CD4-positive, alpha-beta T cell treated with Interleukin-17A for 4 hours (primary cell): Measurements from ENCODE around the gene CDX2.
"Not testable (repeated sequence)": the region's sequence is repeated elsewhere in the genome, so short reads cannot be mapped to it uniquely, and the experiment has no call there.

Source experiments
- DNase-seq: peaks from one replicate; pipeline ENCODE4 v3.0.0-alpha.2; 2020; ENCODE audit warnings: mixed read lengths

CDX2 gene

GRCh38 chr13:27964741-27965323, 4.3 kb downstream of the CDX2 start:
- DNase-seq = no peak

GRCh38 chr13:27964206-27964605, 4.9 kb downstream of the CDX2 start:
- not testable (repeated sequence) for DNase-seq

DNA sequence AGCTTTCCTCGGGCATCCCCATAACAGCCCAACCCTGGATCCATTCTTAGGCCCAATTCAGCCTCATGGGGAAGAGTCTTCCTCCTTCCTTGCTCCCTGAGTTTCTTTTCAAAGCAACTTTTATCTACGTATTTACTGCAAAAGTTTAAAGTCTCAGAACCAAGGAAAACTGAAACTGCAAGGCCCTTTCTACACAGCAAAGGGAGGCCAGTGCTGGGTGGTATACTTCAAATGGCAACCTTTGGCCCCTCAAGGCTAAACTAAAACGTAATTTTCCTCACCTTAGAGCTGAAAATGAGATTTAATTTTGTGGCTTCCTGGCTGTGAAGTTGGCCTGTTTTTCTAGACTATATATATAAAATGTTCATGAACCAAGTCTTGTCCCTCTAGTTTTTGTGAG, 5.6 kb downstream of the CDX2 start:
- no peak for DNase-seq

- no peak for DNase-seq
Measured at GRCh38 chr13:27962982-27963381, 6.1 kb downstream of the CDX2 start.

GRCh38 chr13:27962128-27962841, 6.8 kb downstream of the CDX2 start:
- no peak for DNase-seq

- no peak for DNase-seq
Measured at GRCh38 chr13:27961227-27962085, 7.7 kb downstream of the CDX2 start.

DNA sequence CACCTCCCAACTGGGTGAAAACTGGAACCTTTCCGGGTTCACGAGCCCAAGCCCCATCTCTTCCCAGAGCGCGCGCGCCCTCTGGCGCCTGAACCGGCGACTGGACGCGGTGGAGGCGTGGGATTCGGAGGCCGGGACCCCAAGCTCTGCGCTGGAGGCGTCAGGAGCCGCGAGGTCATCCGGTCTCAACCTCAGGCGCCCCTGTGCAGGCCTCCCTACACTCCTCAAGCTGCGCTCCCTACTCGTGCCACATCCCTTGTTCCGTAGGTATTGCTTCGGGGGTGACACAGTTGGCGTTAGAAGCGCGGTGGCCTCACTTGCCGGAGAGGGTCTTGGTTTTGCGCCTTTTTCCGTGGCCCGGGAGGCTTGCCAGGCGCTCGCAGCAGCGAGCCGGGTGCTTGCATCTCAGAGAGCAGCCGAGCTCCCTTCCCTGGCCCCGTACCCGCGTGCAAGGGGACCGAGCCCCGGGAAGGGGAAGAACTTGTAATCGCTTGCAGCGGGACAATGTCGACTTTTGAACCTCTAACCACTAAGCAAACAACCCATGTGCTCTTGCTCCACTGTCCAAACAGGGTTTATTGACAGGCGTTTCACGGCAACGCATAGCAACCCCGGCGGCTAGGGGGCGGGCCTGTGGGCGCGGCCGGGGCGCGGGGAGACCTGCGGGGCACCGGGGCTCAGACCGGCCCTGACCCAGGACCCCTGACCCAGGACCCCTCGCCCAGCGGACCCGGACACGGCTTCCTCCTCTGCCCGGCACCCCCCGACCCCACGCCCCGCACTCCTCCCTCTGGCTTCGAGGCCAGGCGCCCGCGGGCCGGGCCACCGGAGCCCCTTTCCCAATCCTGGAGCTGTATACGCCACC, 8.5 kb downstream of the CDX2 start:
- no peak for DNase-seq

GRCh38 chr13:27959976-27960361, 9.1 kb downstream of the CDX2 start:
- no peak for DNase-seq

GRCh38 chr13:27956576-27957300, 12.4 kb downstream of the CDX2 start:
- DNase-seq = no peak

DNA sequence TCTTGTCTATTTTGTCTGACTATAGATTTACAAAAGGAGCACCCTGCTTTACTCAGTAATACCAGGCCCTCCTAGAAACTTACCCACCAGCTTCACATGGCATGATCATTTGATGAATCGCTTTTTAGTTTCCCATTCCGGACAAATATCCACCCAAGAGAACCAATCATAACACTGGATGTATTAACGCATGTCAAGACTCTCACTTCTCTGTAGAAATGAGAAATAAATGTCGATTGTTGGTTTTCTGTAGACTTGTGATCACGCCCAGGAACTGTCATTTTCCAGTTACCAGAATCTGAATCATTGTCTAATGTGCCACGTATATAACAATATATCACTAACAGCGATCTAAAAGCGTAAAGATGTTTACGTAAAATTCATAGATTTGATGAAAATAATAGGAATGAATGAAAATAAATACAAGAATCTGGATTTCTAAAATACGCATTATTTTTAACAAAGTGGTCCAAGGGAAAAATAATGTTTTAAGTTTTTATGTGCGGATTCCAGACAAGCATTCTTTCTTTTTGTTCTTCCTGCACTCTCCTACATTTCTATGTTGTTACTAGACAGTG, 14.0 kb downstream of the CDX2 start:
- no peak for DNase-seq

GRCh38 chr13:27954406-27954851, 14.7 kb downstream of the CDX2 start:
- no peak for DNase-seq

DNA sequence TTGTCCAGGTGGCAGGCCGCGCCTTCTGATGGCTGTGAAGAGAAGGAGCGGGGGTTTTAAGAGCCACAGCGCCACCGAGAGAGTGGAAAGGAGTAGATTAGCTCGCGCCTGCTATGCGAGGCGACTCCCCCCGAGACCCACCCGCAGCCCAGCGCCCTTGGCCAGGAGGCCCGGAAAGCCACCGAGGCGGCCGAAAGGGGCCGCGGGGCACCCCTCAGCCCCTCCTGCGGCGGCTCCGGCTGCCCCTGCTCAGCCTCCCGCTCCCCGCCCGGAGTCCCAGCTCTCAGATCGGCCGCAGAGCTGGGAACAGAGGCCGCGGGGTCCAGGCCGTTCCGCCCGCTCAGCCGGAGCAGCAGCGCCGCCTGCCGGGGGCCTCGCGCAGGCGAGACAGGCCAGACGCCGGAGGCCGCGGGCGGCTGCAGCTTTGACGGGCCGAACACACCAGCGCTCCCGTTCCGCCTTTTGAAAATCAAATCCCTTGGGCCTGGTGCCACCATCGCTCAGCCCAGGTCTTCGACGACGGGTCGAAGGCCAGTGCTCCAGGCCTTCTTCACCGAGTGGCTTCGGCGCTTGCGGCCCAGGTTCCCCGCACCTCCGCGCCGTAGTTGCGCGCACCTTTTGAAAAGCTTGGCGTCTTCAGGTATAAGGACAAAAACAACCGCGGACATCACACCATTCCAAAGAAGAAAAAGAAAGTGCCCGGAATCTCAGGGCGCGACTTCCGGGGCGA, 15.3 kb downstream of the CDX2 start:
- peak; percentile 59 for DNase-seq

DNA sequence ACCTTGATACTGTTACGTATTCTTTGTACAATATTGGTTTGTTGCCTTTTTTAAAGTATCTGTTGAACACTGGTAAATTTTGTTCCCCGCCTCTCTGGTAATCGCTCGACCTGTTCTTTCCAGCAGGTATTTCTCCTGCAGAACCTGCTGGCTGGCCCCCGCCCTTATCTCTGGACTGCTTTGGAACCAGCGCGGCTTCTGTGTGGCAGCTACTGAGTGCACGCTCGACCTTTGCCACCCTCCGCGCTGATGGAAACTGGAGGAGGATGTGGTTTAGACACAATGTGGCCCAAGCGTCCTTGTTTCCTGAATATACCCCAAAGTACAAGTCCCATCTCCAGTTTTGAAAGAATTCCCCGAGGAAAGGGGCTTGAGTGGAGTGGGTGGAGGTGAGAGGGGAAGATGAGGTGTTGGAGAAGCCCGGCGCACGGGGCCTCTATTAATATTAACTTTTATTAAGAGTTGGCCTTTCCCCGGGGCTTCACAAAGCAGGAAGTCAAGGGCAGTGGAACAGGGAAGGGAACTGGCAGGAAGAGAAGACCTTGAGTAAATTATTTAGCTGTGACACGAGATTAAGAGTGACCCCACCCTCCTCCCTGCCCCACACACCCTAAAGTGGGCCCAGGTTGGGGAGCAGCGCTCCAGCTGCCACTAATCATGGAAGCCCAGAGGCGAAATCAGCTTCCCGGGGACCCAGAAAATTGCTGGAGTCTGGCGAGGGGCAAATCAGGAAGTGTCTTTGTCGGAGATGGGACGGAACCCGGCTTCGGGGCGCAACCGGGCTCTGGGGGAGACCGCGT, 16.0 kb downstream of the CDX2 start:
- no peak for DNase-seq

DNA sequence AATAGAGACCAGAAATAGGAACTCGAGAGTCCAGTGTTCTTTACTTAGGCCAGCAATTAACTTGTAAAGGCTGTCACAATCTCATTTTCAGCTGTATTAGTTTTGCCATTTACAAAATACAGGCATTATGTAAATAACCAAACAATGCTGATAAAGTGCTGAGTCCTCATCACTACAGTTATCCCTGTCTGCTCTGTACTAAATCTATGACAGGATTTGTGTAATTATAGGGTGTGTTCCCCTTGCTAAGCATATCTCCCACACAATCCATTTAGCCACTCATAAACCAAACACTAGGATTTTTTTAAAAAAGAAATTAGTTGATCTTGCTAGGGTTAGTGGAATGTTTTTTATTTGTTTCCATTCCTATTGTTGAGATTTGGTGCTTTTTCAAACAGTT, 26.1 kb downstream of the CDX2 start:
- DNase-seq = no peak

GRCh38 chr13:27933580-27934328, 35.4 kb downstream of the CDX2 start:
- no peak for DNase-seq

DNA sequence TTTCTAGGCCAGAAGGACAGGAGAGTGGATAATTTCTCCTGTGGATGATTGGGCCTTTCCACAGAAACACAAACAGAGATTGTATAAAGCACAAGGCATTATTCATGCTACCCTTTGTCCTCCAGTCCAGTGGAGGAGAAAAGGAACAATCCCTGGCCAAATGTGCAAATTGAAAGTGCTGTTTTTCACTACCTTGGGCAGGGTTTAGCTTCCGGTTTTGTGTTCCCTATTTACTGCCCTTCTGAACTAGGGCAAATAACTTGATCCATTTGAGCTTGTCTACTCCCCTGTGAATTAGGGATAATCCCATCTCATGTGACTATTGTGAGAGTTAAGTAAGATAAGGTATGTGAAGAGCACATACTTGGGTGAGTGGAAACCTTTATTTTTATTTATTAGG, 36.0 kb downstream of the CDX2 start:
- no peak for DNase-seq

- DNase-seq = no peak
Measured at GRCh38 chr13:27929868-27930267, 39.2 kb downstream of the CDX2 start.

GRCh38 chr13:27928805-27929753, 40.0 kb downstream of the CDX2 start:
- DNase-seq = no peak
